NOMO-1 treated with dmso at 0.1 percent for 144 hours (cell line): ENCODE measurements around the gene PTBP3.
"Not testable (repeated sequence)": the region's sequence is repeated elsewhere in the genome, so short reads cannot be mapped to it uniquely, and the experiment has no call there.

Source experiments
- DNase-seq: peaks from one replicate; lab custom pipeline; 2025; ENCODE audit not compliant: unreplicated experiment; lab: John Stamatoyannopoulos, UW

PTBP3 gene

DNA sequence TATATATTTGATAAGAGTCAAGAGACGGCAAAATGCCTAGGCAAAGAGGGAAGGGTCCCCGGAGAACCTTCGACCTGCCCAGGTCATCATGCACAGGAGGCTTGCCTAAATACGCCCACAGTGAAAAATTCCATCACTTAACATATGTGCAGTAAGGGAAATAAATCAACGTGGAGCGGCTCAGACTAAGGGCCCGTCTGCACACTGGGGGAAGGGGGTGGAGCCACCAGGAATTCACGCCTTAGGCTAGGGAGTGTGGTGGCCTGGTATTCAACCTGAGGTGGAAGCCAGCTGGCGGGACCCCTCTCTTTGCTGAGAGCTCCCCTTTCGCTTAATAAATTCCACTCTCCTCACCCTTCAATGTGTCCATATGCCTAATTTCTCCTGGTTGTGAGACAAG lies 8.3 kb downstream of the PTBP3 start:
- DNase-seq = no peak

DNA sequence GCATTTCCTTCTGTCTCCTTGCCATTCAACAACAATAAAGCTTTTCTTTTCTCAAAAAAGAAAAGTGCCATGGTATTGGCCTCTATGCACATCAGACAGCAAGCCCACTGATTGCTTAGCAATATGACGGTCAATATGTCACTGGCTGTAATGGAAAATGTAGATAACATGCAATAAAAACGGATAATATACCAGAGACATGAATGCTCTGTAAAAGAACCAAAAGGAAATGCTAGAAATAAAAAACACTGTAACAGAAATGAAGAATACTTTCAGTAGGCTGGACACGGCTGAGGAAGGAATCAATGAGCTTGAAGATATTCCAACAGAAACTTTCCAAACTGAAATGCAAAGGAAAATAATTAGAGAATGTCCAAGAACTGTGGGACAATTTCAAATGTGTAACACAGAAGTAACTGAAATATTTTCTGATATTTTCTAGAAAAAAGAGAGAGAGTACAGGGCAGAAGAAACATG lies 10.0 kb downstream of the PTBP3 start:
- no peak for DNase-seq

DNA sequence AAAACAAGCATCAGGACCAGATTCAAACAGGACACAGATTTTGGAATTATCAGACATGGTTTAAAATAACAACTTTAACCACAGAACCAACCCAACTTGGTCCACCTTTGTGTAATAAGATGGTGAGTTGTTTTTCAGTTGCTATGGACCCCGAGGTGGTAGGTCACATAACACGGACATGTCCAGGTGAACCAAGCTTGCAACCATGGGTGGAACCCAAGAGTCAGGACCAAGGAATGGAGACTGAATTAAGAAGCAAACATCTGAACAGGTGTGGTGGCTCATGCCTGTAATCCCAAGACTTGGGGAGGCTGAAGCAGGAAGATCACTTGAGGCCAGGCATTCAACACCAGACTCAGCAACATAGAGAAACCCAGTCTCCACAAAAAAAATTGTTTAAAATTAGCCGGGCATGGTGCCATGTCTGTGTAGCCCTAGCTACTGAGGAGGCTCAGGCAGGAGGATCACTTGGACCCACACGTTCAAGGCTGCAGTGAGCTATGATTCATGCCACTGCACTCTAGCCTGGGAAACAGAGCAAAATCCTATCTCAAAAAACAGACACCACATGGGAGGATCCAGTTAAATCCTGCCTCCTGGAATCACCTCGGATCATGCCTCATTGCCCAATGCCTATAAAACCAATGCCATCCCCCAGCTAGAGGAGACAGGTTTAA lies 10.6 kb downstream of the PTBP3 start:
- DNase-seq = no peak

DNA sequence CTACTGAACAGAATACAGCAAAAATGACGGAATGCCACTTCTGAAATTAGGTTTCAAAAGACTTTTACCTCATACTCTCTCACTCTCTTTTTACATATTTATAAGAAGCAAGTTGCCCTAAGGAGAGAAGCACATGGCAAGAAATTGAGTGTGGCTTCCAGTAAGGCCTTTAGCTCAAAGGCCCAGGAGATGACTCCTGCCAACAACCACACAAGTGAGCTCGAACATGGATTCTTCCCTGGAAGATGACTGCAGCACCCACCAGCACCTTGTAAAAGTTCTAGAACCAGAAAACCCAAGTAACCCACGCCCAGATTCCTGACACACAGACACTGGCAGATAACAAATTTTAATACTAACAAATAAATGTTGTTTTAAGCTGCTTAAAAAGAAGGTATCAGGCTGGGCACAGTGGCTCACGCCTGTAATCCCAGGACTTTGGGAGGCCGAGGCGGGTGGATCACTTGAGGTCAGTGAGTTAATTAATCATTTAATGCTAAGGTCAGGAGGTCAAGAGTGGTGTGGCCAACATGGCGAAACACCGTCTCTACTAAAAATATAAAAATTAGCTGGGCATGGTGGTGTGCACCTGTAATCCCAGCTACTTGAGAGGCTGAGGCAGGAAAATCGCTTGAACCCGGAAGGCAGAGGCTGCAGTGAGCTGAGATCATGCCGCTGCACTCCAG lies 17.0 kb downstream of the PTBP3 start:
- DNase-seq = no peak

DNA sequence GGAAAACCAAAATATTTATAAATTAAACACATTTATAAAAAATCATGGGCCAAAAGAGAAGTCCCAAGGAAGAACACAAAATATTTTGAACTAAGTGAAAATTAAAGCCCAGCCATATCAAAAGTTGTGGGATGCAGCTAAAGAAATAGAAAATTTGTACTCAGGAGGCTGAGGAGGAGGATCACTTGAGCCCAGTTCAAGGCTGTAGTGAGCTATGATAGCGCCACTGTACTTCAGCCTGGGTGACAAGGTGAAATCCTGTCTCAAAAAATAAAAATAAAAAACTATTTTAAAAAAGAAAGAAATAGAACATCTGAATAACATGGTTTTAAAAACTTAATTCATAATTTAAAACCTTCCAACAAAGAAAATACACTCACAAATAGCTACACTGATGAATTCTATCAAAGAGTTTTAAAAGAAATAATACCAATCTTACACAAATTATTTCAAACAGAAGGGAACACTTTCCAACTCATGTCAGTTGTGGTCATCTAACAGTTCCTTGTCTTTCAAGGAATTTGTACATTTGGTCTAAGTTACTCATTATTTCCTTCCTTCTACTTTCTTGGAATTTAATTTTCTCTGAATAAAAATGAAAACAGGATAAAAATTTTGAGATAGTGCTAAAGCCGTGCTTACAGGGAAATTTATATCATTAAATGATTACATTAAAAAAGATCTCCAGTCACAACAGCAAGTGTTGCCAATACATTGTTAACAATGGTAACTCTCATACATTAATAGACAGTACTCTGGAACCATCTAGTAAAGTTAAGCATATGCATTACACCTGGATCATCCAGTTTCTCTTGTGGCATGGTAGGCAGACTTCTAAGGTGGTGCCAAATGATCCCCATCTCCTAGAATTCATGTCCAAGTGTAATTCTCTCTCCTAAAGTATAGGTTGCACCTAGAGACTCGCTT lies 17.8 kb downstream of the PTBP3 start:
- DNase-seq = no peak

DNA sequence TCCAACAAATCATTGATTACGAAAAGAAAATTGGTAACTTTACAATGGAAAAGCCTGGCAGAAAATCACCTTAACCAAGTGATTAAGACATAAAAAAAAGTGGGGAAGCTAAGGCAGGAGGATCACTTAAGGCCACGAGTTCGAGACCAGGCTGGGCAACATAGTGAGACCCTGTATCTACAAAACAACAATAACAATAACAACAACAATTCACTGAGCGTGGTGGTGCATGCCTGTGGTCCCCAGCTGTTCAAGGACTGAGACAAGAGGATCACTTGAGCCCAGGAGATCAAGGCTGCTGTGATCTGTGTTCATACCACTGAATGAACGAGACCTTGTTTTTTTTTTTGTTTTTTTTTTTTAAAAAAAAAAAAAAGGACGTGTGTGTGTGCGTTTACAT lies 21.3 kb downstream of the PTBP3 start:
- no peak for DNase-seq

DNA sequence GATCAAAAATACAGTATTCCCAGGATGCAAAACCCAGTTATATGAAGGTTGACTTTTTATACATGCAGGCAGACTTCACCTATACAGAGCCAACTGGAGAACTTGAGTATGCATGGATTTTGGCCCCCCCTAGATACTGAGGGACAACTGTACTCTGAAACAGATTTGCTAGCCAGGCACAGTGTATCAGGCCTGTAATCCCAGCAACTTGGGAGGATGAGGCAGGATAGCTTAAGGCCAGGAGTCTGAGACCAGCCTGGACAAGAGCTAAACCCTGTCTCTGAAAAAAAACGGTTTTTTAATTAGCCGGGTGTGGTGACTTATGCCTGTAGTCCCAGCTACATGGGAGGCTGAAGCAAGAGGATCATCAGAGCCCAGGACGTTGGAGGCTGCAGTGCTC lies 21.9 kb downstream of the PTBP3 start:
- DNase-seq = no peak

DNA sequence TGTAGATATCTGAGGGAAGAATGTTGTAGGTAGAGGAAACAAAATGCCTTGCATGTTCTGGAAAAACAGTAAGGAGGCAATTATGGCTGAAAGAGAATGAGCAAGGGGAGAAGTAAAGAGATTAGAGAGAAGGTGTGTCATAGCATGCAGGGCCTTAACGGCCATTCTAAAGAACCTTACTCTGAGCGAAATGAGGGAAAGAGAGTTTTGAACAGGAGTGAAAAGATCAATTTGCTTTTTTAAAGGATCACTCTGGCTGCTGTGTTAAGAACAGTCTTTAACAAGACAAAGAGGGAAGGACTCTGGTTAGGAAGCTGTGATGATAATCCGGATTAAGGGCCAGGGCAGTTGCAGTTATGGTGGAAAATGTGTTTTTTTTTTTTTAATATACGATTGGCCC lies 22.6 kb downstream of the PTBP3 start:
- DNase-seq = no peak

DNA sequence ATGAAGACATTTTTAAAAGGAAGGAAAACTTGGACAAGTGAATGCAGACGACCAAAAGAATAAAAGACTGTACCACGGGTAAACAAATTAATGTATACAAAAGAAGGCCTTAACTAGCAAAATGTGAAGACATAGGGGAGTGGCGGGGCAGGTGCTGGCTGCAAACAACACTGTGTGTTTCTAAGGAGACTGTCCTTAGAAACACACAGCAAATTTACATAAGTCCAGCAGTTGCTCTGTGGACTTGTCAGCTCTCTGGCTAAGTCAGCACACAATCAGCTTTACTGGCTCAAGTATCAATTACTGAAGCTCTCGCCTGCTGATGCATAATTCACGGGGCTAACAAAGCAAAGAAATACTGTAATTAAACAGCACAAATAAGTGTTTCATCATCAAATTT lies 24.8 kb downstream of the PTBP3 start:
- no peak for DNase-seq

DNA sequence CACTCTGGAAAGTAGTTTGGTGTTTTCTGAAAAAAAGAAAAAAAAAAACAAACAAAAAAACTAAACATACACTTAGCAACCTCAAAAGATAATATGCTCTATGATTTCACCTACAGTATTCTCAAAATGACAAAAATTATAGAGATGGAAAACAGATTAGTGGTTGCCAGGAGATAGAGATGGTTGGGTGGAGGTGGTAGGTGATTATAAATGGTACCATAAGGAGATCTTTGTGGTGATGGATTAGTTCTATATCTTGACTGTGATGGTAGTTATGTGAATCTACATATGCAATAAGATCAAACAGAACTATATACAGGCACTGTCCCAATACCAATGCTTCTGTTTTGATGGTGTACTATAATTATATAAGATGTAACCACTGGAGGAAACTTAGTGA lies 32.0 kb downstream of the PTBP3 start:
- DNase-seq = no peak

DNA sequence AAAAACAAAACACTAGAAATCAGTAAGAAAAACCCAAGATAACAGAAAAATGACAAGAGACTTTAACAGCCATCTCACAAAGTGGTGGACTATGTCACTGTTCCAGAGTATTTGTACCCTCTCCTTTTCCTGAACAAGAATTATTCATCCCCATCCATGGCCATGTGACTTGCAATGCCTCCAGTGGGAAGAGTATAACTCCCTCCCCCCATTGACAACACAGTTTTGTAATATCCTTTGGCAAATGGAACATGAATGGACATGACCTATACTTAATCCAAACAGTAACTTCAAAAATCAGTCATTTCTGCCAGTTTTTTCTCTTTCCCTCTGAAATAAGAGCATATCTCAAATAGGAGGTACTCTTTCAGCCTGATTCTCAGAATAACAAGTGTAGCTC lies 33.9 kb downstream of the PTBP3 start:
- no peak for DNase-seq

DNA sequence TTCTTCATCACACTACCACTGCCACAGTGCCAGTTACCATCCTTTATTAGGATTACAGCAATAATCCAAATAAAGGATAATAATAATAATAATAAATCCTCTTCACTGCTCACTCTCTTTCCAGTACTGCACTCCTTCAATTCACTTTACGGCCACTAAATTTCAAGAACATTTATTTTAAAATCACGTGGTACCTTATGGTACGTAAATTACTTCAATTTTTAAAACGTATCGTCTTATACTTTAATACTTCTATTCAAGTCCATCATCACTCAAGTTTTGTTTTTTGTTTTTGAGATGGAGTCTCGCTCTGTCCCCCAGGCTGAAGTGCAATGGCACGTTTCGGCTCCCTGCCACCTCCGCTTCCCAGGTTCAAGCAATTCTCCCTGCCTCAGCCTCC lies 36.5 kb downstream of the PTBP3 start:
- no peak for DNase-seq

DNA sequence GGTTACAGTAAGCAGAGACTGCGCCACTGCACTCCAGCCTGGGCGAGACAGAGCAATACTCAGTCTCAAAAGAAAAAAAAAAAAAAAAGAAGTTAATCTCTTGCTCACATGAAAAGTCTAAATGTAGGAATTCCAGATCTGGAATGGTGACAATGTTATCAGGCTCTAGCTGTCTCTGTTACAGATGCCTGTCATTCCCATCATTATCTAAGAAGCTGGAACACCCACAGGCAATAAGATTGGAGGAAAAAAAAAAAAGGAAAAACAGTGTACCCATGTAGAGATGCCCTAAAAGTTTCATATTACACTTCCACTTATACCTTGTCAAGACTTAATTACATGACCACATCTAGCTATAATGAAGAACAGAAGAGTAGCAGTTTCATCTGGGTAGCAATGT lies 38.2 kb downstream of the PTBP3 start:
- DNase-seq = no peak

DNA sequence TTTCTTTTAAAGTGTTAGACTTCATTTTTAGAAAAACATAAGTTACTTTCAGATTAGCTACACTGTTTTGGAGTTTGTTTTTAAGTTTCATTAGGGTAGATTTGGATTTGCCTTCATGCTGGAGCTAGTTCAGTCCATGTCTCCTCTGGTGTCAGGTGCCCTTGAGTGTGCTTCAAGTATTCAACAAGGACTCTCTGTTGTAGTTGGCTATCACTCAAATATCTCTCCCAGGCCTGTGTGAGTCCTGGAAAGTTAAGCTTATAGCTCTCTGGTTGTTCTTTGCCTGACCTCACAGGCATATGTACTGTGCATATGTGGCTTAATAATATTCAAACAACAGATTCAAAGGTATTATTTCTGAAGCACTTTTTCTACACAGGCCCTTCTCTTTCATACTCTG lies 45.4 kb downstream of the PTBP3 start:
- DNase-seq = no peak

DNA sequence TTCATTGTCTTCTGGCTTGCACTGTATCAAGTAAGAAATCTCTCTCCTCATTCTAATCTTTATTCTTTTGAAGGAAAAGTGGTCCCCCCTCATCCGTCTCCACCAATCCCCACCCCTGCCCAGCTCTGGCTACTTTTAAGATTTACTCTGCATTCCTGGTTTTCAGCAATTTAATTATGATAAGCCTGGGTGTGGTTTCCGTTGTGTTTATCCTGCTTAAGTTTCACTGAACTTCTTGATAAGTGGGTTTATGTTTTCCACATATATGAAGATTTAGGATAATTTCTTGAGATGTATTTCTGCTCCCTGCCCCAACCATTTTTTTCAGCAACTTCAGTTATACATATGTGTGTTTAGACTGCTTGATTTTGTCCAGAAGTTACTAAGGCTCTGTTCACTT lies 46.5 kb downstream of the PTBP3 start:
- no peak for DNase-seq

DNA sequence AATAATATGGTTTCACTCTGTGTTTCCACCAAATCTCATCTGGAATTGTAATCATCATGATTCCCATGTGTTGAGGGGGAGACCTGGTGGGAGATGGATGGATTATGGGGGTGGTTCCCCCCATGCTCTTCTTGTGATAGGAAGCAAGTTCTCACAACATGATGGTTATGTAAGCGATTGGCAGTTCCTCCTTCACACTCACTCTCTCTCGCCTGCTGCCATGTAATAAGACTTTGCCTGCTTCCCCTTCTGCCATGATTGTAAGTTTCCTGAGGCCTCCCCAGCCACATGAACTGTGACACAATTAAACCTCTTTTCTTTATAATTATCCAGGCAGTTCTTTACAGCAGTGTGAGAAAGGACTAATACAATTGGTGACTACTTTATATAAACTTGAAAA lies 48.4 kb downstream of the PTBP3 start:
- no peak for DNase-seq

DNA sequence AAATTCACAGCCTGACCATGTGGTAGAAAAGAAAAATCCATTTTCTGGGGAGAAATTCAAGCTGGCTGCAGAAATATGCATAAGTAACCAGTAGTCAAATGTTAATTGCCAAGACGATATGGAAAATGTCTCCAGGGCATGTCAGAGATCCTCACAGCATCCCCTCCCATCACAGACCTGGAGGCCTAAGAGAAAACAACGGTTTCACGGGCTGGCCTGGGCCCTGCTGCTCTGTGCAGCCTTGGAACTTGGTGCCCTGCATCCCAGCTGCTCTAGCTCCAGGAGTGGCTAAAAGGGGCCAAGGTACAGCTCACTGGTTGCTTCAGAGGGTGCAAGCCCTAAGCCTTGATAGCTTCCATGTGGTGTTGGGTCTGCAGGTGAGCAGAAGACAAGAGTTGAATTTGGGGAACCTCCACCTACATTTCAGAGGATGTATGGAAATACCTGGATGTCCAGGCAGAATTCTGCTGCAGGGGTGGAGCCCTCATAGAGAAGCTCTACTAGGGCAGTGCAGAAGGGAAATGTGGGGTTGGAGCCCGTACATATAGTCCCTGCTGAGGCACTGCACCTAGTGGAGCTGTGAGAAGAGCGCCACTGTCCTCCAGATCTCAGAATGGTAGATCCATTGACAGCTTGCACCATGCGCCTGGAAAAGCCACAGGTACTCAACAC lies 49.7 kb downstream of the PTBP3 start:
- DNase-seq = no peak

DNA sequence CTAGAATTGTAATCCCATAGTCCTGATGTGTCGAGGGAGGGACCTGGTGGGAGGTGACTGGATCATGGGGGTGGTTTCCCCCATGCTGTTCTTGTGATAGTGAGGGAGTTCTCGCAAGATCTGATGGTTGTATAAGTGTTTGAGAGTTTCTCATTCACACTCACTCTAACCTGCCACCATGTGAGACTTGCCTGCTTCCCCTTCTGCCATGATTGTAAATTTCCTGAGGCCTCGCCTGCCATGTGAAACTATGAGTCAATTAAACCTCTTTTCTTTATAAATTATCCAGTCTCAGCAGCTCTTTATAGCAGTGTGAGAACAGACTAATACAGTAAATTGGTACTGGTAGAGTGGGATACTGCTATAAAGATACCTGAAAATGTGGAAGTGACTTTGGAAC lies 50.6 kb downstream of the PTBP3 start:
- DNase-seq = not testable (repeated sequence)

DNA sequence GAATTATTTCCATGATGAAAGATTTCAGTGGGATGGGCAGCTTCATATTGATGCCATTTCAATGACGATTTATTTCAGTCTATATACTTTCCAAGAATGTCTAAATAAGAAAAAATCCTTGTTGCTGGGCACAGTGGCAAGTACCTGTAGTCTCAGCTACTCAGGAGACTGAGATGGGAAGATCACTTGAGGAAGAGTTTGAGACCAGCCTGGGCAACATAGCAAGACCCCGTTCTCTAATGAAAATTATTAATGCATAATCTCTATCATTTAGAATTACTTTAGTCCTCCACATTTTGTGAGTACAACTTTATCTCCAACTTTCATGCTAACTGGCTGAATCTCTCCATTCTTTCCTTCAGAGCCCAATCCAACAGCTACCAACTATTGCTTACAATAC lies 52.5 kb downstream of the PTBP3 start:
- no peak for DNase-seq

DNA sequence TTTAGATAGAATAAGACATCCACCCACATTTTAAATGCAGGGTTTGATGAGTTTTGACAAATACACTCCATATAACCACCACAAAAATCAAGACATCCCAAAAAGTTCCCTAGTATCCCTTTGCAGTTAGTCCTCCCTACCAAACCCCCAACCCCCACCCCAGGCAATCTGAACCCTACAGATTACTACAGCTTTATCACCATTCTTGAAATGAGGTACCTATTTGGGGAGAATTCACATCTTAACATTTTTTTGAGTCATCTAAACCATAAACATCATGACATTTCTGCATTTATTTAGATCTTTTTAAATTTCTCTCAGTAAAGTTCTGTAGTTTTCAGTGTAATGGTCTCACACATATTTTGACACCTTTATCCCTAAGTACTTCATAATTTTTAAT lies 53.9 kb downstream of the PTBP3 start:
- DNase-seq = no peak

DNA sequence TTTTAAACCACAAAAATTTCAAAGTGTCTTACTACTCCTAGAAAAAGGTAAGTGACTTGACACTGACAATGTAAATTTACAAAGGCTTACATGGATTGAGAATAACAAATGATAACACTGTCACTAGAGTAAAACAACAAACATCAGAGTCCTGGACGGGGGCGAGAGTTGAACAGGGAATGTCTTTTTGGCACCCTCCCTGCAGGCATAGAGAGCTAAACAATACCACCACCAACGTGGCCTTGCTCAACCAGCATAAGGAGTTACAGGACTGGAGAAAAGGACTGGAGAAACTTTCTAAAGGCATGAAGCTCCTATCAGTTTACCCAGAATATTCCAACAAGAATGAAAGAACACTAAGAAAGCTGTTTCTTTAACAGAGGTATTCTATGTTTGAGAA lies 55.3 kb downstream of the PTBP3 start:
- DNase-seq = no peak
